T1000 (cell line): ENCODE measurements around the gene SAT2.

ENCODE experiments used
- DNase-seq: peaks from one replicate; lab custom pipeline; 2025; ENCODE audit warnings: mixed read lengths; lab: John Stamatoyannopoulos, UW

The SAT2 gene

GRCh38 chr17:7627250-7628121 lies at the start of gene SAT2:
SAT2 (minus strand) TSS chr17:7627821; CDS start chr17:7627635, 186 bp downstream.
- peak; percentile 91 for DNase-seq

DNA sequence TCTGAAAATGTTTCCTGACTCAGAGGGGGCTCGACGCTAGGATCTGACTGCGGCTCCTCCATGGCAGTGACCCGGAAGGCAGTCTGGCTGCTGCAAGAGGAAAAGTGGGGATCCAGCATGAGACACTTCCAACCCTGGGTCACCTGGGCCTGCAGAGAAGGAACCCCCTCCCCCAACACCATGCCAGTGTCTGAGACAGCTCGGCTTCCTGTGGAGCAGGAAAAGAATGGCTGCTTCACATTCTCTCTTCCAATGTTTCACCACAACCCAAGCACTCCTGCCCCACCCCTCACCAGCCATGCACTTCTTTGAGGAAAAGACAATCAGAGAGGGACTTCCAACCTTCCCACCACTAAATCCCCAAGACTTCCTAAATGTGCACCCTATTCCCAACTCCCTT lies 48.9 kb upstream of the SAT2 start:
- no peak for DNase-seq

DNA sequence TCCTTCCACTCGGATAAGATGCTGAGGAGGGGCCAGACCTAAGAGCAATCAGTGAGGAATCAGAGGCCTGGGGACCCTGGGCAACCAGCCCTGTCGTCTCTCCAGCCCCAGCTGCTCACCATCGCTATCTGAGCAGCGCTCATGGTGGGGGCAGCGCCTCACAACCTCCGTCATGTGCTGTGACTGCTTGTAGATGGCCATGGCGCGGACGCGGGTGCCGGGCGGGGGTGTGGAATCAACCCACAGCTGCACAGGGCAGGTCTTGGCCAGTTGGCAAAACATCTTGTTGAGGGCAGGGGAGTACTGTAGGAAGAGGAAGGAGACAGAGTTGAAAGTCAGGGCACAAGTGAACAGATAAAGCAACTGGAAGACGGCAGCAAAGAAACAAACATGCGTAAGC lies 47.3 kb upstream of the SAT2 start:
- DNase-seq, result no peak

DNA sequence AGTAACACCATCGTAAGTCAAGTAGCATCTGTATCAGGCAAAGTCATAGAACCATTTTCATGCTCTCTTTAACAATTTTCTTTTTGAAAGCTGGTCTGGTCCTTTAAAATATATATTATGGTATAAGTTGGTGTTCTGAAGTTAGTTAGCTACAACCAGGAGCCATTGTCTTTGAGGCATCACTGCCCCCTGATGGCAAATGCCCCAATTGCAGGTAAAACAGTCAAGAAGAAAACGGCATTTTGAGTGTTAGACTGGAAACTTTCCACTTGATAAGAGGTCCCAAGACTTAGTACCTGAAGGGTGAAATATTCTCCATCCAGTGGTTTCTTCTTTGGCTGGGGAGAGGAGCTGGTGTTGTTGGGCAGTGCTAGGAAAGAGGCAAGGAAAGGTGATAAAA lies 45.6 kb upstream of the SAT2 start:
- DNase-seq, result no peak

DNA sequence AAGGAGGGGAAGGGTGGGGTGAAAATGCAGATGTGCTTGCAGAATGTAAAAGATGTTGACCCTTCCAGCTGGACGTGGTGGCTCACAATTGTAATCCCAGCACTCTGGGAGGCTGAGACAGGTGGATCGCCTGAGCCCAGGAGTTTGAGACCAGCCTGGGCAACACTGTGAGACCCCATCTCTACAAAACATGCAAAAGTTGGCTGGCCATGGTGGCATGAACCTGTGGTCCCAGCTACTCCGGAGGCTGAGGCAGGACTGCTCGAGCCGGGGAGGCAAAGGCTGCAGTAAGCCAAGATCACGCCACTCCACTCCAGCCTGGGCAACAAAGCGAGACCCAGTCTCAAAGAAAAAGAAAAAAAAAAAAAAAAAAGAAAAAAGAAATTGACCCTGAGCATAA lies 40.9 kb upstream of the SAT2 start:
- no peak for DNase-seq

GRCh38 chr17:7667656-7668406 lies 40.2 kb upstream of the SAT2 start:
- DNase-seq, result no peak

DNA sequence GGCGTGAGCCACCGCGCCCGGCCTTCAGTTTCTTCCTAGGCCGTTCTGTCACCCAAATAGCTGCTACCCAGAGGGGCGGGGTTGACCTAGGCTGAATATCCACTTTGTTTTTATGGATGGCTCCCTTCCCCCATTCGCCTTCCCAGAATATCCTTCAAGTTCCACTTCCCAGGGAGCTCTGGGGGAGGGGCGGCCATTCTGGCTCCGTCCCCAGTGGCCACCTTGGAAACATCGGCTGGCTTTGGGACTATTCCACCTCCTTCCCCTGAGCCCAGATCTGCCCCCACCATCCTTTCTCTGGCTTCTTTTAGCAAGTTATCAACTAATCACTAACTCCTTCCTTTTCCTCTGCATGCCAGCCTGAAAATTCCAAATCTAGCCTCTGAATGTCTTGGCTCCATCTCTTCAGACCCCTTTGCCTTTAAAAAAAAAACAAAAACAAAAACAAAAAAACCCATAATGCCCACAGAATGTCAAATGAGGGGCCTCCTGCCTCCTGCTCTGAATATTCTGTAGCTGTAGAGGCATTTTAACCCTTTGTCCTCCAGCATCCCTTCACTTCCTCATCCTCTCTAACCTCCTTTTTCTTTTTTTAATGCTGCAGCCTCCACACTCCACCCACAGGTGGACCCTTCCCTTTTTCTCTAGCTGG lies 29.5 kb upstream of the SAT2 start:
- no peak for DNase-seq

- DNase-seq, result no peak
Observed at GRCh38 chr17:7655541-7655840, 27.9 kb upstream of the SAT2 start.

DNA sequence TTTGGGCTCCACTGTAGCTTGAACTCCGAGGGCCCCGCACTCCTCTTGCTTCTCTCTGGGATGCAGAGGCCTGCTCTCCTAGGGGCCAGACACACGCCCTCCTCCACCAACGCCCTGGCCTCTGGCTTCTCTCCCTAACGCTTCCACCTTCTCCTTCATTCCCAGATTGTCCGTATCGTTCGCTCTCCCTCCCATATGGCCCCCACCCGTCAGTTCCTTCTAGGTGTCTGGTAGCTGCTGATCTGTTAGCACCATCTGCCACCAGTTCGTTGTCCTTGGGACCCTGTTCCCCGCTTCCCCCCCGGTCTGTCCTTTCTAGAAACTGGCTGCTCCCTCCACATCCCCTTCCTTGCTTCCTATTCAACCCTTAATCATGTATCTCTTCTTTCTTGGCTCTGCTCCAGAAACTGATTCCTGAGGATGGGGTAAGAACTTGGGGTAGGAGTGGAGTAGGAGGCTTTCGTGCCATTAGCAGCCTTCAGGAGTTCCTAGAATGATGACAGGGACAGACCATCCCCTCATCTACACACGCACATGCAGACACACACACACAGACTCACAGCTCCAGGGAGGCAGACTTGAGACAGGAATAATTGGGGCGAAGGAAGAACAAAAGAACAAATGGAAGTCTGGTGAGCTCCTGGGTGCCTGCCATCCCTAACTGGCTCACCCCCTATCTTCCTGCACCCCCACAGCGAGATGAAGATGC lies 27.4 kb upstream of the SAT2 start:
- DNase-seq, result no peak

- no peak for DNase-seq
Observed at GRCh38 chr17:7652388-7653356, 25.1 kb upstream of the SAT2 start.

GRCh38 chr17:7651665-7652387 lies 24.2 kb upstream of the SAT2 start:
- no peak for DNase-seq

DNA sequence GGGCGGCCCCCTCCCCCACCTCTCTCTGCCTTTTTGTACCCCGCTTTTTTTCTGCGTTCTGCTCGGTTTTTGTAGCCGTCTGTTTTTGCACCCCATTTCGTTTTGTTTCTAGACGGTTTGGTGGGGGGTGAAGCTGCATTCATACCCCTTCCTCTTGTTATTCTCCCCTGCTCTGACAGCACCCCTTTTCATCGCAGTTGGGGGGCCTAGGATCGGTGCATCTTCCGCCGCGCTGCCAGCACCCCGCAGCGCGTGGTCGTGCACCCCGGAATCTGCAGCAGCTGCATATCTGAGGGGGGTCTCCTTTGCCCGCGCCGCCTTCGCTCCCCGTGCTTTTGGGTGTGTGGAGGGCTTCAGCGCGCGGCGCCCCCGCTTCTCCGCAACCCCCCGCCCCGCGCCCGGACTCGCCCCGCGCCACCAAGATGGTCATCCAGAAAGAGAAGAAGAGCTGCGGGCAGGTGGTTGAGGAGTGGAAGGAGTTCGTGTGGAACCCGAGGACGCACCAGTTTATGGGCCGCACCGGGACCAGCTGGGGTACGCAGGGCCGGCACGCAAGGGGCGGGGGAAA lies 23.6 kb upstream of the SAT2 start:
- DNase-seq, result no peak

GRCh38 chr17:7650509-7651096 lies 23.0 kb upstream of the SAT2 start, which contains the start of gene ATP1B2:
ATP1B2 (plus strand) TSS chr17:7650926; CDS start chr17:7651519, 593 bp downstream.
- DNase-seq, result no peak

DNA sequence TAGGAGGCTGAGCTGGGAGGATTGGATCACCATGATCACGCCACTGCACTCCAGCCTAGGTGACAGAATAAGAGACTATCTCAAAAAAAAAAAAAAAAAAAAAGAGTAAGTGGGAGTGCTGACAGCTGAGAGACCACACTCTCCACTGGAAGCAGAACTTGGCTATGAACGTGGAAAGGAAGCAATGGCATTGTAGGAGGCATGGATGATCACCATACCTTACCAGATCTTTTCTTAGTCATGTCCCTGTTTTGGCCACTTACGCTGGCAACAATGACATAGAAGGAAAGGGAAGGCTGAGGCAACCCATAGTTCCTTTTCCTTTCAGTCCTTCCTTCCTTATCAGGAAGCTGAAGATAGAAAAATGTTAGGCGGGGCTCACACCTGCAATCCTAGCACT lies 19.4 kb upstream of the SAT2 start:
- DNase-seq, result no peak

- DNase-seq, result no peak
Observed at GRCh38 chr17:7646457-7646856, 18.8 kb upstream of the SAT2 start.

- no peak for DNase-seq
Observed at GRCh38 chr17:7644775-7645174, 17.2 kb upstream of the SAT2 start.

DNA sequence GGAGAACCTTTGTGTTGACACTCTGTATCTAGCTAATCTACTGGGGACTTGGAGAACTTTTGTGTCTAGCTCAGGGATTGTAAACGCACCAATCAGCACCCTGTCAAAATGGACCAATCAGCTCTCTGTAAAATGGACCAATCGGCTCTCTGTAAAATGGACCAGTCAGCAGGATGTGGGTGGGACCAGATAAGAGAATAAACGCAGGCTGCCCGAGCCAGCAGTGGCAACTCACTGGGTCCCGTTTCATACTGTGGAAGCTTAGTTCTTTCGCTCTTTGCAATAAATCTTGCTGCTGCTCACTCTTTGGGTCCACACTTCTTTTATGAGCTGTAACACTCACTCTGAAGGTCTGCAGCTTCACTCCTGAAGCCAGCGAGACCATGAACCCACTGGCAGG lies 14.0 kb upstream of the SAT2 start:
- DNase-seq, result peak; percentile 14

DNA sequence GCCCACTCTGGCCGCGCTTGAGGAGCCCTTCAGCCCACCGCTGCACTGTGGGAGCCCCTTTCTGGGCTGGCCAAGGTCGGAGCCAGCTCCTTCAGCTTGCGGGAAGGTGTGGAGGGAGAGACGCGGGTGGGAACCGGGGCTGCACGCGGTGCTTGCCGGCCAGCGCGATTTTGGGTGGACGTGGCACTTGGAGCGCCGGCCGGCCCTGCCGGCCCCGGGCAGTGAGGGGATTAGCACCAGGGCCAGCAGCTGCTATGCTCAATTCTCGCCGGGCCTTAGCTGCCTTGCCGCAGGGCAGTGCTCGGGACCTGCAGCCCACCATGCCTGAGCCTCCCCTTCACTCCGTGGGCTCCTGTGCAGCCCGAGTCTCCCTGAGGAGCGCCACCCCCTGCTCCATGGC lies 13.2 kb upstream of the SAT2 start:
- DNase-seq, result no peak

DNA sequence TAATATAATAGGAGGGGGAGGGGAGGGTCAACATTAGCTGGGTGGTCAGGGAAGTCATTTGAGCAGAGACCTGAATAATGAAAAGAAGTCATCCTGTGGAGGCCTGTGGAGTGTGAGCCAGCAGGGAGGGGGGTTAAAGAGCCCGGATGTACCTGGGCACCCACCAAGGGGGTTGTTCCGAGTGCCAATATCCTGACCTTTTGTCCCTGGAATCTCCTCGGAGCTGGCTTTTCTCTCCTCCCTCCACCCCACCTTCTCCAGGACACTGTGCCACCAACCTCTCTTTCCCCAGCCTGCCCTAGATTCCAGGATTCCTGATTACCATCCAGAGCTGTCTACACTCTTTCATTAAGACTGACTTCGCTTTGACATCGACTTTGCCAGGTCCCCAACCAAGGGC lies 8.5 kb upstream of the SAT2 start:
- no peak for DNase-seq

- DNase-seq, result no peak
Observed at GRCh38 chr17:7634384-7634783, 6.8 kb upstream of the SAT2 start.
